HCT116 (cell line): Measurements from ENCODE around the gene SOX30. TPM values are rescaled to one million over a fixed set of nuclear protein-coding genes. Genes with fewer than 3 reads are reported as not detected.

Experiments
- ATAC-seq: fragments of 200-7000 bp; cut with Tn5 transposase; 2 replicates; pipeline ENCODE4 v1.9.1; 2020; ENCODE audit warnings: mild to moderate bottlenecking, moderate library complexity
- BruUV-seq: library from RNA; stranded (reverse); fragments of 400-500 nt; replicated peaks from 2 replicates; lab custom pipeline; 2021; lab: Mats Ljungman, UMichigan
- CTCF ChIA-PET: fragments of 300-600 bp; sonication (Branson Sonifier 250); formaldehyde crosslinking; loops from one replicate; lab custom pipeline; 2021; ENCODE audit warnings: antibody characterized with exemption; lab: Charles Lee
- POLR2A ChIA-PET: fragments of 300-600, 350-600 bp; sonication (Branson Sonifier 250); formaldehyde crosslinking; loops from one replicate; lab custom pipeline; 2021; ENCODE audit warnings: antibody characterized with exemption; lab: Charles Lee
- RAD21 ChIA-PET, 2 experiments: fragments of 300-600 bp; sonication (Branson Sonifier 250); formaldehyde crosslinking; loops; one replicate each; lab custom pipeline; 2023; ENCODE audit warnings: low total read pairs in 2 of 2; ENCODE audit not compliant: uncharacterized antibody in 2 of 2, unreplicated experiment in 2 of 2, low non-redundant PET in 1 of 2; lab: Charles Lee
- DNase-seq: peaks from one replicate; pipeline ENCODE4 v3.0.0-alpha.2; 2010; ENCODE audit warnings: low read depth, low spot score
- H2AFZ ChIP-seq: fragments of 200-600 bp; shearing (Covaris generic), sonication (generic); 2 replicates; pipeline ENCODE4 v1.6.1; 2017; ENCODE audit warnings: low read depth, mixed run types, mixed read lengths, antibody characterized with exemption, low read length; ENCODE audit not compliant: poor library complexity, severe bottlenecking
- H3K27ac ChIP-seq: 2 replicates; pipeline ENCODE4 v1.5.1; 2012; ENCODE audit warnings: low read depth, low read length
- H3K27me3 ChIP-seq: fragments of 200-600 bp; sonication (generic); 2 replicates; pipeline ENCODE4 v1.6.1; 2016; ENCODE audit warnings: mixed run types, low read length, mixed read lengths; ENCODE audit not compliant: insufficient read depth
- H3K36me3 ChIP-seq, 2 experiments: fragments of 200-500 bp in 1 of 2; fragments of 200-600 bp in 1 of 2; sonication (Bioruptor generic) in 1 of 2; sonication (generic) in 1 of 2; 2 replicates each; pipeline versions ENCODE4 v1.5.1 to v1.6.1; 2014 to 2016; ENCODE audit warnings: low read length in 2 of 2, inconsistent platforms in 1 of 2, mixed read lengths in 1 of 2, mixed run types in 1 of 2; ENCODE audit not compliant: insufficient read depth in 2 of 2, control insufficient read depth in 1 of 2
- H3K4me1 ChIP-seq, 2 experiments: fragments of 200-600 bp in 1 of 2; sonication (generic) in 1 of 2; 2 replicates each; pipeline versions ENCODE4 v1.5.1 to v1.6.1; 2012 to 2017; ENCODE audit warnings: low read length in 2 of 2, inconsistent platforms in 1 of 2, mild to moderate bottlenecking in 1 of 2, mixed read lengths in 1 of 2, mixed run types in 1 of 2, moderate library complexity in 1 of 2; ENCODE audit not compliant: insufficient read depth in 2 of 2, control insufficient read depth in 1 of 2
- H3K4me2 ChIP-seq: fragments of 200-600 bp; sonication (generic); 2 replicates; pipeline ENCODE4 v1.6.1; 2017; ENCODE audit warnings: mixed run types, low read length, mixed read lengths
- H3K4me3 ChIP-seq, 2 experiments: fragments of 200-600 bp in 1 of 2; sonication (generic) in 1 of 2; replicated peaks in 1 of 2; 2 replicates each; pipeline ENCODE4 v1.5.1; 2011 to 2016; ENCODE audit warnings: low read length in 2 of 2, control low read depth in 1 of 2, low read depth in 1 of 2, mild to moderate bottlenecking in 1 of 2, mixed read lengths in 1 of 2, mixed run types in 1 of 2
- H3K79me2 ChIP-seq: fragments of 200-600 bp; sonication (generic); 2 replicates; pipeline ENCODE4 v1.6.1; 2017; ENCODE audit warnings: mild to moderate bottlenecking, mixed run types, low read length, moderate library complexity, mixed read lengths; ENCODE audit not compliant: insufficient read depth
- H3K9ac ChIP-seq: fragments of 200-600 bp; sonication (generic); 2 replicates; pipeline ENCODE4 v1.6.1; 2016; ENCODE audit warnings: low read length, mixed read lengths
- H3K9me2 ChIP-seq: fragments of 200-600 bp; sonication (generic), shearing (Covaris generic); 2 replicates; pipeline ENCODE4 v1.6.1; 2017; ENCODE audit warnings: mixed run types, mild to moderate bottlenecking, moderate library complexity; ENCODE audit not compliant: insufficient read depth
- H3K9me3 ChIP-seq, 2 experiments: fragments of 200-500 bp in 1 of 2; fragments of 200-600 bp in 1 of 2; sonication (Bioruptor generic) in 1 of 2; sonication (generic) in 1 of 2; 2 replicates each; pipeline ENCODE4 v1.6.1; 2014 to 2017; ENCODE audit warnings: low read length in 2 of 2, mixed read lengths in 2 of 2, inconsistent platforms in 1 of 2, low read depth in 1 of 2, mild to moderate bottlenecking in 1 of 2, mixed run types in 1 of 2, moderate library complexity in 1 of 2; ENCODE audit not compliant: control insufficient read depth in 1 of 2, insufficient read depth in 1 of 2
- H4K20me1 ChIP-seq: fragments of 200-600 bp; sonication (generic), shearing (Covaris generic); 2 replicates; pipeline ENCODE4 v1.6.1; 2017; ENCODE audit warnings: mixed run types, mild to moderate bottlenecking, moderate library complexity; ENCODE audit not compliant: insufficient read depth
- EZH2 ChIP-seq: fragments of 200-600 bp; sonication (generic); IDR thresholded peaks from 2 replicates; pipeline ENCODE4 v1.6.1; 2017; ENCODE audit warnings: antibody characterized with exemption, mixed run types
- POLR2A ChIP-seq: IDR thresholded peaks from 2 replicates; pipeline ENCODE4 v1.7.0; 2011; ENCODE audit warnings: borderline replicate concordance; ENCODE audit not compliant: insufficient read depth, insufficient read length; ENCODE audit errors: extremely low read depth
- SIN3A ChIP-seq: IDR thresholded peaks from 2 replicates; pipeline ENCODE4 v1.6.1; 2012; ENCODE audit warnings: low read depth
- SRF ChIP-seq: IDR thresholded peaks from 2 replicates; pipeline ENCODE4 v1.6.1; 2012; ENCODE audit warnings: low read depth
- YY1 ChIP-seq: IDR thresholded peaks from 2 replicates; pipeline ENCODE4 v1.6.1; 2011; ENCODE audit warnings: low read length, low read depth, moderate library complexity, mild to moderate bottlenecking; ENCODE audit not compliant: insufficient replicate concordance; ENCODE audit errors: extremely low read depth
- intact Hi-C: fragments of 100-400 bp; cut with micrococcal nuclease; formaldehyde crosslinking; loops from 2 replicates; pipeline ENCODE4 v1.10.0; 2022
- total RNA-seq: library from RNA; stranded (reverse); gene quantifications from one replicate; pipeline ENCODE4 v1.2.1, GENCODE V29; 2021; ENCODE audit not compliant: unreplicated experiment
- TF ChIP-seq, protein P1 (sequence below): IDR thresholded peaks from 2 replicates; pipeline ENCODE4 v1.6.1; 2012; ENCODE audit warnings: low read depth

The SOX30 gene
- total RNA-seq, 1 experiment from 2014 or later: 0.27 TPM

DNA sequence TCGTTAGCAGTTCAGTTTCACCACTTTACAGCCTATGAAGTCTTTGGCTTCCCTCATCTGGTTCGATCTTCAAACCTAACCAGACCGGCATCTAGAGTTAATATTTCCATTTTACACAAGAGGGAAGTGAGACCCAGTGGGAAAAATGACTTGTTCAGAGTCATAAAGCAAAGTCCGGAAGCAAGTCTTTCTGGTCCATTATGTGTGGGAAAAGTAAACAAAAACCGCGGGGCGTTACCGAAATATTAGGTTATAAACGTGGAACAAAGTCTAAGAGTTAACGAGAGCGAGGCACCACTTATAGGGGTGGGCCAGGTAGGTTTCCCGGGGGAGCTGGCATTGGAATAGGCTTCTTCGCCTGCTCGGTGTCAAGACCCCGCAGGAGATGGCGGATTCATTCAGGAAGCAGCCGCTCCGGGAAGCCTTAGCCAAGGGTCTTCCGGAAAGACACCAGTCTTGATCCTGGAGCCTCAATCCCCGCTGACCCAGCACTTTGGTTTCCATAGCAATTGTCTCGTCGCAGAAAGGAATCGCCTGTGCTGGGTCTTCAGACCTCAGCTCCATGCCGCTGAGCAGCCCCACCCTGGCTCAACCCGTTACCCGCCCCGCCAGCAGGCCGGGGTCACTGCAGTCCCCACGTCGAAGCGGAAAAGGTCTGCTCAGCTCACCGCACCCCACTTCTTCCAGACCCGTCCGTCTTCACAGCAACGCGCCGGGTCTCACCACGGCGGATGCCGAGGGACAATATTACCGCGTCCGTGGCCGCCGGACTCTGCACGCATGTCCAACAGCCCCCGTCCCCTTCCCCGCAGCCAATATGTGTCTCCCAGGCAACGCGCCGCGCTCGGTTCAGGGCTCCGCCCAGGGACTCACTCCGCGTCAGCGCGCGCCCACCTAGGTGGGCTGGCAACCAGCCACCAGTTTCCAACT is 18.7 kb upstream of the SOX30 start, which contains the start of gene C5orf52:
C5orf52 (plus strand) TSS at position 872 of the 930 bp plus-strand sequence. CDS start 82 bp downstream, outside the sequence.
- Histone ChIP-seq H3K27me3 (no peaks in the 10 kb centered on the region), H3K4me3 (no peak within 1 kb of the TSS), H4K20me1 (no peaks in the 10 kb centered on the region), H3K9me3 (no peaks in the 10 kb centered on the region), H3K4me2 (no peak within 1 kb of the TSS), H3K9ac (no peak within 1 kb of the TSS), H2AFZ (no peak within 1 kb of the TSS), H3K27ac (no peak within 1 kb of the TSS), H3K4me1 (peaks cover 0 to 5% of the 10 kb centered on the region in 2 experiments; a peak in 1 of 4 replicates), H3K9me2 (no peaks in the 10 kb centered on the region), H3K36me3 (no peaks in the 10 kb centered on the region), H3K79me2 (no peaks in the 10 kb centered on the region)
- no TSS peak for BruUV-seq
- POLR2A ChIA-PET: no interaction called here
- DNase-seq (no peak), ATAC-seq (no peak)
- RAD21 ChIA-PET: no interaction called here
- intact Hi-C loops: no loop called here
- TF ChIP-seq SRF (no peak), POLR2A (no peak), EZH2 (no peak), SIN3A (no peak), YY1 (no peak)
- TF ChIP-seq, protein P1, sequence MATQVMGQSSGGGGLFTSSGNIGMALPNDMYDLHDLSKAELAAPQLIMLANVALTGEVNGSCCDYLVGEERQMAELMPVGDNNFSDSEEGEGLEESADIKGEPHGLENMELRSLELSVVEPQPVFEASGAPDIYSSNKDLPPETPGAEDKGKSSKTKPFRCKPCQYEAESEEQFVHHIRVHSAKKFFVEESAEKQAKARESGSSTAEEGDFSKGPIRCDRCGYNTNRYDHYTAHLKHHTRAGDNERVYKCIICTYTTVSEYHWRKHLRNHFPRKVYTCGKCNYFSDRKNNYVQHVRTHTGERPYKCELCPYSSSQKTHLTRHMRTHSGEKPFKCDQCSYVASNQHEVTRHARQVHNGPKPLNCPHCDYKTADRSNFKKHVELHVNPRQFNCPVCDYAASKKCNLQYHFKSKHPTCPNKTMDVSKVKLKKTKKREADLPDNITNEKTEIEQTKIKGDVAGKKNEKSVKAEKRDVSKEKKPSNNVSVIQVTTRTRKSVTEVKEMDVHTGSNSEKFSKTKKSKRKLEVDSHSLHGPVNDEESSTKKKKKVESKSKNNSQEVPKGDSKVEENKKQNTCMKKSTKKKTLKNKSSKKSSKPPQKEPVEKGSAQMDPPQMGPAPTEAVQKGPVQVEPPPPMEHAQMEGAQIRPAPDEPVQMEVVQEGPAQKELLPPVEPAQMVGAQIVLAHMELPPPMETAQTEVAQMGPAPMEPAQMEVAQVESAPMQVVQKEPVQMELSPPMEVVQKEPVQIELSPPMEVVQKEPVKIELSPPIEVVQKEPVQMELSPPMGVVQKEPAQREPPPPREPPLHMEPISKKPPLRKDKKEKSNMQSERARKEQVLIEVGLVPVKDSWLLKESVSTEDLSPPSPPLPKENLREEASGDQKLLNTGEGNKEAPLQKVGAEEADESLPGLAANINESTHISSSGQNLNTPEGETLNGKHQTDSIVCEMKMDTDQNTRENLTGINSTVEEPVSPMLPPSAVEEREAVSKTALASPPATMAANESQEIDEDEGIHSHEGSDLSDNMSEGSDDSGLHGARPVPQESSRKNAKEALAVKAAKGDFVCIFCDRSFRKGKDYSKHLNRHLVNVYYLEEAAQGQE: no peak
- CTCF ChIA-PET: interaction anchor here (2.2 kb wide), 1 partner anchor 47 kb away, joined by 7 read pairs; no protein-coding TSS in a partner anchor
